A549 treated with DMSO at 1 μM for 4 hours (cell line): ENCODE data around the gene POP5. TPM values are rescaled to one million over a fixed set of nuclear protein-coding genes. Genes with fewer than 3 reads are reported as not detected.

Experiments
- total RNA-seq: library from RNA; stranded (reverse); fragments of 200-300 nt; extraction: Qiagen RNA extraction; gene quantifications from 5 replicates; pipeline ENCODE4 v1.2.3, GENCODE V29; 2022; ENCODE audit warnings: low read depth

Gene POP5
- 51.4 to 60.8 TPM (median 52.9 TPM) in 5 replicates for total RNA-seq

GRCh38 chr12:120580787-120581723 is at the start of gene POP5:
Gene POP5 (minus strand): TSS chr12:120581402. CDS start chr12:120581362, 40 bp downstream.

DNA sequence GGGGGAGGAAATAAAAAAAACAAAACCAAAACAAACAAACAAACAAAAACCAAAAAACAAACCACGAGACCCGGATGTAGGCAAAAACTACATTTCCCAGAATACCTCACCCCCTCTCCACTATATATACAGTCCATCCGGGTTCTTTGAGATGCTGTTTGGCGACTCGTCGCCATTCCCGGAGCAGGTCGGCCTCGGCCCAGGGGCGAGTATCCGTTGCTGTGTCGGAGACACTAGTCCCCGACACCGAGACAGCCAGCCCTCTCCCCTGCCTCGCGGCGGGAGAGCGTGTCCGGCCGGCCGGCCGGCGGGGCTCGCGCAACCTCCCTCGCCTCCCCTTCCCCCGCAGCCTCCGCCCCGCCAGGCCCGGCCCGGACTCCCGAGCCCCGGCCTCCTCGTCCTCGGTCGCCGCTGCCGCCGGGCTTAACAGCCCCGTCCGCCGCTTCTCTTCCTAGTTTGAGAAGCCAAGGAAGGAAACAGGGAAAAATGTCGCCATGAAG is 46.9 kb downstream of the POP5 start, which contains the start of gene RNF10:
TSS of gene RNF10 (plus strand) at position 154 of the 500 bp plus-strand sequence. CDS start 456 bp downstream, outside the sequence.

DNA sequence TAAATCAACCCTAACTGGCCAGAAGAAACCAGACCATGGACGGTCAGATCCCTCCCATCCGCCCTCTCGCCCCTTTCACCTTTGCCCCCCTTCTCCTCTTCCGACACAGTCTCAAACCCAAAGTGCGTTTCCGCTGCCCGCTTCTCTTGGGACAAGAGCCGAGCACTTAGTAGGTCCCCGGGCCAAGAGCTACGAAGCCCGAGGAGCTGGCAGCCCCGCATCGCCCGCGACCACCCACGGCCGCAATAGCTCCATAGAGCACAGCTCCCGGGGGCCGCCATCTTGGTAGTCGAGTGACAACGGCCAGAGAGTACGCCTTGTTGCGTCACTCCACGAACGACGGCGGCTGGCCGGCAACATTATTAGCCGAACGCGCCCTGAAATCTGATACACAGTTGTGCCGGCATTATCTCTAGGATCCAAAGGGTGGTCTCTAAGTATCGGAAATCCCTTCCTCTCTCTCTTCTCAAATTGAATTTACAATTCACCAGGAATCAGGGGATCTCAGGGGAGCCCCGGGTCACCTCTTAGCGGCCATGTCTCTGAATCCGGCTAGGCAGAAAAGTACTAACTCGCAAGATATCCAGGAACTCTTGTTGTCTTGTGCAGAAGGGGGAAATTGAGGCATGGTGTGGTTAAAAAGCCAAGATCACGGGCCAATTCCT is 52.2 kb downstream of the POP5 start, which contains the start of gene COQ5:
TSS of gene COQ5 (minus strand) at position 298 of the 665 bp plus-strand sequence. CDS start at position 281, 17 bp downstream.

Other genes with a start within 250 kb of the POP5 start
- 0.92 to 1.7 TPM (median 1.3 TPM) in 5 replicates for gene MSI1, start 212.2 kb downstream of the POP5 start, total RNA-seq
- 780 to 819 TPM (median 788 TPM) in 5 replicates for gene COX6A1, start 143.3 kb downstream of the POP5 start, total RNA-seq
- 70.8 to 85.1 TPM (median 80.4 TPM) in 5 replicates for gene TRIAP1, start 135.0 kb downstream of the POP5 start, total RNA-seq
- 20.4 to 29.3 TPM (median 26.5 TPM) in 5 replicates for gene GATC, start 135.0 kb downstream of the POP5 start, total RNA-seq
- gene SRSF9, start 111.7 kb downstream of the POP5 start, total RNA-seq, result 174 to 227 TPM (median 219 TPM) in 5 replicates
- 628 to 719 TPM (median 667 TPM) in 5 replicates for gene DYNLL1, start 85.3 kb downstream of the POP5 start, total RNA-seq
- gene COQ5, start 52.2 kb downstream of the POP5 start, total RNA-seq, result 27.4 to 29.6 TPM (median 27.9 TPM) in 5 replicates
- 96.8 to 114 TPM (median 106 TPM) in 5 replicates for gene RNF10, start 47.0 kb downstream of the POP5 start, total RNA-seq
- gene CABP1, start 59.2 kb upstream of the POP5 start, total RNA-seq, result 0.27 to 0.60 TPM (median 0.38 TPM) in 5 replicates
- 91.9 to 106 TPM (median 101 TPM) in 5 replicates for gene MLEC, start 105.7 kb upstream of the POP5 start, total RNA-seq
- gene UNC119B, start 129.1 kb upstream of the POP5 start, total RNA-seq, result 25.9 to 31.2 TPM (median 29.7 TPM) in 5 replicates
- gene ACADS, start 144.4 kb upstream of the POP5 start, total RNA-seq, result 9.7 to 10.3 TPM (median 9.8 TPM) in 5 replicates